Aorta (tissue), 5 donors: ENCODE results near the gene FADS3. TPM values are rescaled to one million over a fixed set of nuclear protein-coding genes. Genes with fewer than 3 reads are reported as not detected.

ENCODE experiments used
- ATAC-seq: fragments of 200-7000 bp; cut with Tn5 transposase; one replicate; pipeline ENCODE4 v1.9.1; 2022; ENCODE audit warnings: moderate library complexity; ENCODE audit not compliant: low FRiP score
- DNase-seq, 2 donors: peaks; one replicate each; pipeline ENCODE4 v3.0.0-alpha.2; 2020
- H3K27ac ChIP-seq, 2 donors: one replicate each; pipeline ENCODE4 v1.5.1; 2013; ENCODE audit warnings: low read length in 2 of 2, mild to moderate bottlenecking in 2 of 2, moderate library complexity in 2 of 2, control low read depth in 1 of 2, inconsistent platforms in 1 of 2, low read depth in 1 of 2
- H3K27me3 ChIP-seq, 2 donors: one replicate each; pipeline ENCODE4 v1.6.1; 2013; ENCODE audit warnings: control low read depth in 1 of 2, low read length in 1 of 2, mild to moderate bottlenecking in 1 of 2, moderate library complexity in 1 of 2; ENCODE audit not compliant: insufficient read depth in 2 of 2, control insufficient read depth in 1 of 2
- H3K36me3 ChIP-seq, 2 donors: one replicate each; pipeline ENCODE4 v1.6.1; 2013; ENCODE audit warnings: control low read depth in 1 of 2, low read length in 1 of 2, mild to moderate bottlenecking in 1 of 2; ENCODE audit not compliant: insufficient read depth in 2 of 2, control insufficient read depth in 1 of 2
- H3K4me1 ChIP-seq, 2 donors: one replicate each; pipeline ENCODE4 v1.6.1; 2013; ENCODE audit warnings: low read length in 2 of 2, control low read depth in 1 of 2, mild to moderate bottlenecking in 1 of 2, moderate library complexity in 1 of 2; ENCODE audit not compliant: insufficient read depth in 2 of 2, control insufficient read depth in 1 of 2
- H3K4me3 ChIP-seq, 2 donors: one replicate each; pipeline ENCODE4 v1.5.1; 2013; ENCODE audit warnings: low read length in 2 of 2, control low read depth in 1 of 2, mild to moderate bottlenecking in 1 of 2
- H3K9me3 ChIP-seq: one replicate; pipeline ENCODE4 v1.6.1; 2013; ENCODE audit warnings: mild to moderate bottlenecking, low read length; ENCODE audit not compliant: control insufficient read depth
- WGBS, 2 donors: extraction: QIAGEN DNeasy Blood & Tissue Kit; methylation state at CpG; one replicate each; pipeline ENCODE4 v1.1.7; 2013; 5-methylcytosine and 5-hydroxymethylcytosine counted together
- intact Hi-C, 2 donors: fragments of 100-400 bp; cut with DNase I; formaldehyde crosslinking; loops; one replicate each; pipeline versions ENCODE4 v1.14.2 to v1.15.0; 2022
- long read RNA-seq, 2 donors: library from polyadenylated mRNA; unstranded; transcript quantifications; one replicate each; pipeline ENCODE4 v2.0.0, GENCODE V29; 2020 to 2021
- polyA plus RNA-seq, 2 donors: library from polyadenylated mRNA; stranded (reverse); fragments of 200-250 nt; gene quantifications; one replicate each; pipeline ENCODE4 v1.2.3, GENCODE V29; 2013
- total RNA-seq, 2 donors: library from RNA; stranded (reverse); fragmentation: NEBNext Ultra II Directional; extraction: Animal tissue kit (Norgen Biotek cat#: 25700); gene quantifications; one replicate each; pipeline ENCODE4 v1.2.1, GENCODE V29; 2021
- donor health status: healthy with polysubstance abuse.
- donor health status: Bipolar disorder and iron deficiency.
- donor health status: DM: no; HTN: no; CAD: no.
- donor health status: DM: no; HTN: no; CAD: no.
- donor health status: DM: yes; HTN: yes; CAD: no.

FADS3 gene, protein sequence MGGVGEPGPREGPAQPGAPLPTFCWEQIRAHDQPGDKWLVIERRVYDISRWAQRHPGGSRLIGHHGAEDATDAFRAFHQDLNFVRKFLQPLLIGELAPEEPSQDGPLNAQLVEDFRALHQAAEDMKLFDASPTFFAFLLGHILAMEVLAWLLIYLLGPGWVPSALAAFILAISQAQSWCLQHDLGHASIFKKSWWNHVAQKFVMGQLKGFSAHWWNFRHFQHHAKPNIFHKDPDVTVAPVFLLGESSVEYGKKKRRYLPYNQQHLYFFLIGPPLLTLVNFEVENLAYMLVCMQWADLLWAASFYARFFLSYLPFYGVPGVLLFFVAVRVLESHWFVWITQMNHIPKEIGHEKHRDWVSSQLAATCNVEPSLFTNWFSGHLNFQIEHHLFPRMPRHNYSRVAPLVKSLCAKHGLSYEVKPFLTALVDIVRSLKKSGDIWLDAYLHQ
- total RNA-seq (100 to 1,000 TPM; 120 to 180 TPM), polyA plus RNA-seq (100 to 1,000 TPM in 1 of 2 donors, 10 to 100 TPM in 1; 33.8 to 402 TPM)
- long read RNA-seq, donor 1, transcript FADS3-201 (12 exons, 1,779 nt), result major isoform, 48 of 165 reads
- long read RNA-seq, donor 1, partial matches to known transcripts, result 66 of 165 reads
- long read RNA-seq, donor 1, other reads (novel, unspliced or antisense), result 51 of 165 reads
- long read RNA-seq, donor 2, transcript FADS3-201 (12 exons, 1,779 nt), result major isoform, 43 of 146 reads
- long read RNA-seq, donor 2, partial matches to known transcripts, result 27 of 146 reads
- long read RNA-seq, donor 2, other reads (novel, unspliced or antisense), result 74 of 146 reads

DNA sequence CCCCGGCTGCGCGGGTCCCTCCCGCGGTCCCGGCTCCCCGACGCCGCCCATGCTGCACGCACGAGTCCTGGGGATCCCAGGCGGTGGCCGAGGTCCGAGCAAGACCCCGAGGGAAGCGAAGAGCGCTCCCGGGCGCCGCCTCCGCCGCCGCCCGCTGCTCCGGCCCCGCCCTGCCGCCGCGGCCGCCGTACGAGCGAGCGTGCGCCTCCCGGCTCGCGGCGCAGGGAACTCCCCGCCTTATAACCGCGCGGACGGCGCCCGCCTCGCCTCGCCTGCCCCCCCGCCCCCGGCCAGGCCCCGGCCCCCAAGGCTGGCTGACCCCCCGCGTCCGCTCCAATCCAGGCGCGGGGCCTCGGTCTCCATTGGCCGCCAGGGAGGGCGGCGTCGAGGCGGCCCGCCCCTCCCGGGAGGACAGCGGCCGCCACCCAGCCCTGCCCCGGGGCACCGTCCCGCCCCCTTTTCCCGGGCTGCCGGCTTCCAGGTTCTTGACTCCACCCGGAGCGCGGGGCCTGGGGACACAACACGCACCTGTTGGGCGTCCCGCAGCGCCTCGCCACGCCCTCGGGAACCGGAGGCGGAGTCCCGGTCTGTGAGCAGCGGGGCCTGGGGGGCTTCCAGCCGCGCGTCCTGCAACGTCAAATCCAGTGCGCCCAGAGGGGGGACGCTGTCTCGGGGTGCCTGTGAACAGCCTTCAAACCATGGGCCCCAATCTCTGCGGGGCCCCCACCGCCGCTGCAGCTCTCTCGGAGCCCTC lies at the start of gene FADS3:
FADS3 (minus strand) TSS at position 215 of the 754 bp plus-strand sequence; CDS start at position 51, 164 bp downstream.
- Histone ChIP-seq H3K4me1 (no peaks in the 10 kb centered on the region), H3K9me3 (no peaks in the 10 kb centered on the region), H3K27ac (peak within 1 kb of the TSS; percentile 0 to 87), H3K36me3 (no peaks in the 10 kb centered on the region), H3K4me3 (peak within 1 kb of the TSS; percentile 43 to 44), H3K27me3 (no peaks in the 10 kb centered on the region)
- DNase-seq (peak; percentile 89 to 95), ATAC-seq (peak; percentile 91)
- whole genome bisulfite sequencing, 2 donors, result 1% methylated on average over 34 to 96 of the region's 96 CpGs
- intact Hi-C loops, result loop anchor here in 1 of 2 donors (5.0 kb wide), 2 partner anchors 64 to 81 kb away; partner anchors contain the start of gene FADS2

DNA sequence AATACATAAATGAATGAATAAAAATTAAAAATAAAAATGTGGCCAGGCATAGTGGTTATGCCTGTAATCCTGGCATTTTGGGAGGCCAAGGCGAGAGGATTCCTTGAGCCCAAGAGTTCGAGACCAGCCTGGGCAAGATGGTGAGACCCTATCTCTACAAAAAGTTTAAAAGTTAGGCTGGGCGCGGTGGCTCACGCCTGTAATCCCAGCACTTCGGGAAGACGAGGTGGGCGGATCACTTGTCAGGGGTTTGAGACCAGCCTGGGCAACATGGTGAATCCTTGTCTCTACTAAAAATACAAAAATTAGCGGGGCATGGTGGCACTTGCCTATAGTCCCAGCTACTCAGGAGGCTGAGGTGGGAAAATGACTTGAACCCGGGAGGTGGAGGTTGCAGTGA lies 49.1 kb upstream of the FADS3 start:
- H3K36me3 ChIP-seq, result no peaks in the 10 kb centered on the region
- H3K27ac ChIP-seq, result no peak overlapping the region
- H3K27me3 ChIP-seq, result no peaks in the 10 kb centered on the region
- H3K4me3 ChIP-seq, result no peak overlapping the region
- no peaks in the 10 kb centered on the region for H3K4me1 ChIP-seq
- intact Hi-C loops, result loop anchor here in 1 of 2 donors (10.0 kb wide), 1 partner anchor 146 kb away; the partner anchor contains the start of genes FEN1 and TMEM258
- ATAC-seq (no peak), DNase-seq (peak in 1 of 2 donors; percentile 44)
- WGBS, 2 donors, result 93 to 95% methylated on average over 10 of the region's 10 CpGs
- H3K9me3 ChIP-seq, result peaks cover 5% of the 10 kb centered on the region

DNA sequence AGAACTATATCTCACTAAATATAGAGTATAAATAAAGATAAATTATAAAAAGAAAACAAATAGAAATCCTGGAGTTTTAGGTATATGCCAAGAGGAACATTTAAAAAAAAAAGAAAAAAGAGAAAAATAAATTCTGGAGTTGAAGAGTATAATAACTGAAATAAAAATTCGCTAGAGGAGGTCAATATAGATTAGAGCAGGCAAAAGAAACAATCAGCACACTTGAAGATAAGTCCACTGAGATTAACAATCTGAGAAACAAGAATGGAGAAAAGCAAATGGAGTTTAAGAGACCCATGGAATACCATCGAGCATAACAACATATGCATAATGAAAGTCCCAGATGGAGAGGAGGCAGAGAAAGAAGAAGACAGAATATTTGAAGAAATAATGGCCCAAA lies 44.5 kb upstream of the FADS3 start:
- peaks cover 5% of the 10 kb centered on the region for H3K9me3 ChIP-seq
- ATAC-seq (no peak), DNase-seq (no peak)
- H3K27ac ChIP-seq, result no peak overlapping the region
- no peak overlapping the region for H3K4me3 ChIP-seq
- H3K4me1 ChIP-seq, result no peaks in the 10 kb centered on the region
- intact Hi-C loops, result no loop called here
- no peaks in the 10 kb centered on the region for H3K27me3 ChIP-seq
- 71 to 72% methylated on average over 2 of the region's 2 CpGs for WGBS, 2 donors
- H3K36me3 ChIP-seq, result no peaks in the 10 kb centered on the region

DNA sequence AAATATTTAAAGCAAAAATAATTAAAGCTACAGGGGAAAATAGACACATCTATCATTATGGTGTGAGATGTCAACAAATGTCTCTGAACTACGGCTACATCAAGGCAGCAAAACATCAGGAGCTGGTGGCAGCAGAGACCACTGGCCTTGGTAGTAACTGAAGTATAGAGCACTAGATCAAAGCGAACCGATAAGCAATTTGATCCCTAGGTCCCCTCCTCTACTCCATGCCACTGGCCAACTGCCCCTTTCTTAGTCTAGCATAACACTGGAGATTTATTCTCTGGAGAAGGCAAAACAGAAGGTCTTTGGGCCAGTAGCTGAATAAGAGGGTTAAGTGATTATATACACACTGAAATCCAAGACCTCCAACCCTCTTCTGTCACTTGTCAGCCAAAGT lies 39.6 kb upstream of the FADS3 start:
- intact Hi-C loops, result no loop called here
- no peak for ATAC-seq
- H3K4me1 ChIP-seq, result no peaks in the 10 kb centered on the region
- H3K27me3 ChIP-seq, result no peaks in the 10 kb centered on the region
- no peaks in the 10 kb centered on the region for H3K9me3 ChIP-seq
- no peak overlapping the region for H3K27ac ChIP-seq
- no peak for DNase-seq
- no peak overlapping the region for H3K4me3 ChIP-seq
- H3K36me3 ChIP-seq, result no peaks in the 10 kb centered on the region
- 73 to 76% methylated on average over 3 of the region's 3 CpGs for WGBS, 2 donors

DNA sequence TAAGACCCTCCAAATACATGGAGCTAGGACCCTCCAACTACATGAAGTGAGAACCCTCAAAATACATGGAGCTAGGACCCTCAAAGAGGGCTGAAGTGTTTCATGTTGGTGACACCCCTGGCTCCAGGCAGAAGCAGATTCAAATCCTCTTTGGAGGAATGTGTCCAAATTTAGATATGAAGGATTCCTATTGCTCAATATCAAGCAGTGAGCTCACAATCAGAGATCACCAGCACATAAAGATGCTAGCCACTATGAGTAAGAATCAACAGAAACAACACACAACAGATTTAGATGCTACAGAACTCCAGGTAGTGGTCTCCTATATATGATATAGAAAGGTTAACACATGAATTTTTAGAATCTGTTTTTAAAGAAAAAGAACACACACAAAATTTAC lies 37.3 kb upstream of the FADS3 start:
- intact Hi-C loops, result no loop called here
- H3K9me3 ChIP-seq, result no peaks in the 10 kb centered on the region

DNA sequence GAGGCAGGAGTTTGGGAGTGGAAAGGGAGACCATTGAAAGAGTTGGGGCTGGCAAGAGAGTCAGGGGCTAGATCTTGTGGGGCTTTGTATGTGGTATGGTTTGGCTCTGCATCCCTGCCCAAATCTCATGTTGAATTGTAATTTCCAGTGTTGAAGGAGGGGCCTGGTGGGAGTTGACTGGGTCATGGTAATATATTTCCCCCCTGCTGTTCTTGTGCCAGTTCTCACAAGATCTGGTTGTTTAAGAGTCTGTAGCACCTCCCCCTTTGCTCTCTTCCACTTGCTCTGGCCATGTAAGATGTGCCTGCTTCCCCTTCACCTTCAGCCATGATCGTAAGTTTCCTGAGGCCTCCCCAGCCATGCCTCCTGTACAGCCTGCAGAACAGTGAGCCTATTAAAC lies 36.2 kb upstream of the FADS3 start:
- no peak for DNase-seq

More for the DNA sequence above, 37.3 kb upstream of the FADS3 start:
- DNase-seq (no peak), ATAC-seq (no peak)
- Histone ChIP-seq H3K27ac (no peak overlapping the region), H3K4me3 (no peak overlapping the region), H3K4me1 (no peaks in the 10 kb centered on the region), H3K36me3 (no peaks in the 10 kb centered on the region), H3K27me3 (no peaks in the 10 kb centered on the region)

DNA sequence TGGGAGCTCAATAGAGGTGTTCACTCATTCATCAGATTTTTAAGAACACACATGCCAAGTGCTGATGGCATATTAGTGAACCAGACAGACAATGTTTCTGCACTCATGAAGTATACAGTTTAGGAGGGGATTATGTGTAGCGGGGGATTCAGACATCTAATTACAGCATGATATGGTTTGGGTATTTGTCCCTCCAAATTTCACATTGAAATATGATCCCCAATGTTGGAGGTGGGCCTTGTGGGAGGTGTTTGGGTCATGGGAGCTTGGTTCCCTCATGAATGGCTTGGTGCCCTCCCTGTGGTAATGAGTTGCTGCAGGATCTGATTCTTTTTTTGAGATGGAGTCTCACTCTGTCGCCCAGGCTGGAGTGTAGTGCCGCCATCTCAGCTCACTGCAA lies 34.9 kb upstream of the FADS3 start:
- intact Hi-C loops, result no loop called here
- Histone ChIP-seq H3K4me3 (no peak overlapping the region), H3K27ac (no peak overlapping the region), H3K27me3 (no peaks in the 10 kb centered on the region), H3K36me3 (no peaks in the 10 kb centered on the region), H3K4me1 (no peaks in the 10 kb centered on the region), H3K9me3 (no peaks in the 10 kb centered on the region)
- 83 to 93% methylated on average over 3 of the region's 3 CpGs for WGBS, 2 donors
- no peak for DNase-seq
- ATAC-seq, result no peak

More for the DNA sequence above, 36.2 kb upstream of the FADS3 start:
- H3K27ac ChIP-seq, result no peak overlapping the region
- intact Hi-C loops, result no loop called here
- H3K9me3 ChIP-seq, result no peaks in the 10 kb centered on the region
- no peak overlapping the region for H3K4me3 ChIP-seq
- 100% methylated on average over 1 of the region's 1 CpG for WGBS, 2 donors
- no peaks in the 10 kb centered on the region for H3K36me3 ChIP-seq
- H3K27me3 ChIP-seq, result no peaks in the 10 kb centered on the region
- ATAC-seq, result no peak
- no peaks in the 10 kb centered on the region for H3K4me1 ChIP-seq

DNA sequence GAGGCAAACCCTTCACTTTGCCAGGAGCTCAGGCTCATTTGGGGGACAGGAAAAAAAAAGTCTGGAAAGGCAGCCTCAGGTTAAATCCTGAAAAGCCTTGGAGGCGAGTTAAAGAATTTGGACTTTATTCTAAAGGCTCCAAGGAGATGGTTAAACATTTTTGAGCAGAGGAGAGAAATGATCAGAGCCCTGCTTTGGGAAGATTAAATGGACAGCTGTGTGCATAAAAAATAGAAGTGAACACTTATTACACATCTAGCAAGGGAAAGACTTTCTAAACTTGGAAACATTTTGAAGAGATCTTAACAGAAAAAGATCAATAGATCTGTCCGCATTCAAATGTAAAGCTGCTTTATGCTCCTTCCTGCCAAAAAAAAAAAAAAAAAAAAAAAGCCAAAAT lies 34.4 kb upstream of the FADS3 start:
- Histone ChIP-seq H3K27me3 (no peaks in the 10 kb centered on the region), H3K9me3 (no peaks in the 10 kb centered on the region), H3K27ac (no peak overlapping the region), H3K4me1 (no peaks in the 10 kb centered on the region), H3K36me3 (no peaks in the 10 kb centered on the region), H3K4me3 (no peak overlapping the region)
- intact Hi-C loops, result no loop called here
- ATAC-seq (no peak), DNase-seq (no peak)
- 85 to 87% methylated on average over 2 of the region's 2 CpGs for WGBS, 2 donors
